SK-N-MC (cell line): ENCODE results near the gene CX3CR1.
"Not testable (repeated sequence)": the region's sequence is repeated elsewhere in the genome, so short reads cannot be mapped to it uniquely, and the experiment has no call there.

ENCODE experiments used
- DNase-seq: peaks from one replicate; pipeline ENCODE4 v3.0.0-alpha.2; 2011; ENCODE audit warnings: low read depth, low spot score
- H3K27ac ChIP-seq: fragments of 200-600 bp; sonication (generic); 2 replicates; pipeline ENCODE4 v1.5.1; 2016; ENCODE audit warnings: mixed run types
- H3K36me3 ChIP-seq: fragments of 200-600 bp; sonication (generic); 2 replicates; pipeline ENCODE4 v1.6.1; 2017; ENCODE audit warnings: antibody characterized with exemption, low read length, mixed read lengths; ENCODE audit not compliant: insufficient read depth
- H3K4me3 ChIP-seq: fragments of 200-600 bp; sonication (generic); 2 replicates; pipeline ENCODE4 v1.5.1; 2016
- H3K9ac ChIP-seq: fragments of 200-600 bp; sonication (generic); 2 replicates; pipeline ENCODE4 v1.8.0; 2017; ENCODE audit warnings: mixed run types, mixed read lengths; ENCODE audit not compliant: insufficient read length
- H3K9me3 ChIP-seq: fragments of 200-600 bp; sonication (generic); 2 replicates; pipeline ENCODE4 v1.6.1; 2017; ENCODE audit warnings: low read depth, mild to moderate bottlenecking, antibody characterized with exemption, low read length, moderate library complexity, mixed read lengths
- EZH2 ChIP-seq: fragments of 200-600 bp; sonication (generic); IDR thresholded peaks from one replicate; pipeline ENCODE4 v1.6.1; 2017; ENCODE audit warnings: antibody characterized with exemption
- FOXP2 ChIP-seq: optimal IDR thresholded peaks from 2 replicates; pipeline ENCODE3; 2011; ENCODE audit warnings: mild to moderate bottlenecking, moderate library complexity; ENCODE audit not compliant: insufficient read depth; ENCODE audit errors: extremely low read length, control extremely low read depth
- POLR2AphosphoS5 ChIP-seq: IDR thresholded peaks from 2 replicates; pipeline ENCODE4 v1.6.1; 2012; ENCODE audit warnings: mild to moderate bottlenecking, low read depth, low read length, borderline replicate concordance

CX3CR1 gene

GRCh38 chr3:39250116-39250747 is 29.6 kb downstream of the CX3CR1 start:
- DNase-seq = no peak
- Histone ChIP-seq H3K36me3 (no peaks in the 10 kb centered on the region), H3K27ac (no peak overlapping the region), H3K9ac (no peak overlapping the region), H3K9me3 (no peaks in the 10 kb centered on the region), H3K4me3 (no peak overlapping the region)
- TF ChIP-seq FOXP2 (no peak), POLR2AphosphoS5 (no peak), EZH2 (no peak)

- Histone ChIP-seq H3K9me3 (no peaks in the 10 kb centered on the region), H3K27ac (no peak overlapping the region), H3K9ac (no peak overlapping the region), H3K4me3 (no peak overlapping the region), H3K36me3 (no peaks in the 10 kb centered on the region)
- TF ChIP-seq EZH2 = no peak
- TF ChIP-seq FOXP2 = no peak
- no peak for TF ChIP-seq POLR2AphosphoS5
- no peak for DNase-seq
Observed at GRCh38 chr3:39249453-39250115, 30.3 kb downstream of the CX3CR1 start.

- no peak for DNase-seq
- no peak overlapping the region for H3K9ac ChIP-seq
- no peaks in the 10 kb centered on the region for H3K36me3 ChIP-seq
- TF ChIP-seq FOXP2 (no peak), POLR2AphosphoS5 (no peak), EZH2 (no peak)
- H3K9me3 ChIP-seq = no peaks in the 10 kb centered on the region
- H3K4me3 ChIP-seq = no peak overlapping the region
- H3K27ac ChIP-seq = no peak overlapping the region
Observed at GRCh38 chr3:39241561-39241960, 38.3 kb downstream of the CX3CR1 start.

GRCh38 chr3:39237027-39237426 is 42.8 kb downstream of the CX3CR1 start:
- H3K27ac ChIP-seq = no peak overlapping the region
- no peak for DNase-seq
- no peak overlapping the region for H3K4me3 ChIP-seq
- H3K9me3 ChIP-seq = no peaks in the 10 kb centered on the region
- H3K36me3 ChIP-seq = no peaks in the 10 kb centered on the region
- no peak overlapping the region for H3K9ac ChIP-seq
- TF ChIP-seq EZH2 = no peak
- TF ChIP-seq FOXP2 = no peak
- no peak for TF ChIP-seq POLR2AphosphoS5

GRCh38 chr3:39234651-39235050 is 45.2 kb downstream of the CX3CR1 start:
- Histone ChIP-seq H3K9ac (no peak overlapping the region), H3K27ac (no peak overlapping the region), H3K9me3 (no peaks in the 10 kb centered on the region), H3K4me3 (no peak overlapping the region), H3K36me3 (no peaks in the 10 kb centered on the region)
- DNase-seq = no peak
- TF ChIP-seq FOXP2 = no peak
- TF ChIP-seq POLR2AphosphoS5 = no peak
- no peak for TF ChIP-seq EZH2

- no peak overlapping the region for H3K4me3 ChIP-seq
- no peak for DNase-seq
Observed at GRCh38 chr3:39232859-39233258, 47.0 kb downstream of the CX3CR1 start.

GRCh38 chr3:39230453-39230852 is 49.4 kb downstream of the CX3CR1 start:
- no peak for DNase-seq
- no peaks in the 10 kb centered on the region for H3K9me3 ChIP-seq

More at GRCh38 chr3:39232859-39233258, 47.0 kb downstream of the CX3CR1 start:
- Histone ChIP-seq H3K9ac (no peak overlapping the region), H3K36me3 (no peaks in the 10 kb centered on the region), H3K27ac (no peak overlapping the region), H3K9me3 (no peaks in the 10 kb centered on the region)
- TF ChIP-seq EZH2 (no peak), POLR2AphosphoS5 (no peak), FOXP2 (no peak)

GRCh38 chr3:39228496-39228895 is 51.3 kb downstream of the CX3CR1 start:
- no peaks in the 10 kb centered on the region for H3K9me3 ChIP-seq
- no peak for DNase-seq
- H3K27ac ChIP-seq = no peak overlapping the region
- H3K4me3 ChIP-seq = no peak overlapping the region
- TF ChIP-seq POLR2AphosphoS5 (no peak), FOXP2 (no peak), EZH2 (no peak)
- H3K36me3 ChIP-seq = no peaks in the 10 kb centered on the region
- no peak overlapping the region for H3K9ac ChIP-seq

More at GRCh38 chr3:39230453-39230852, 49.4 kb downstream of the CX3CR1 start:
- Histone ChIP-seq H3K36me3 (no peaks in the 10 kb centered on the region), H3K4me3 (no peak overlapping the region), H3K27ac (no peak overlapping the region), H3K9ac (no peak overlapping the region)
- TF ChIP-seq FOXP2 (no peak), EZH2 (no peak), POLR2AphosphoS5 (no peak)

- not testable (repeated sequence) for H3K27ac ChIP-seq, H3K4me3 ChIP-seq, DNase-seq, H3K9me3 ChIP-seq, H3K9ac ChIP-seq, H3K36me3 ChIP-seq
Observed at GRCh38 chr3:39227596-39227995, 52.2 kb downstream of the CX3CR1 start.
